Mesenchymal stem cell (in vitro differentiated cells and primary cell): ENCODE results near the gene ELFN1.

ENCODE experiments used
- DNase-seq: peaks from one replicate; pipeline ENCODE4 v3.0.0-alpha.2; 2013
- H2AFZ ChIP-seq: one replicate; pipeline ENCODE4 v1.6.1; 2013; ENCODE audit warnings: low read depth, mild to moderate bottlenecking, control low read depth, inconsistent platforms, low read length, moderate library complexity
- H2AK5ac ChIP-seq: 2 replicates; pipeline ENCODE4 v1.6.1; 2013; ENCODE audit warnings: low read length, moderate library complexity, mild to moderate bottlenecking, inconsistent platforms; ENCODE audit not compliant: severe bottlenecking
- H2BK120ac ChIP-seq: one replicate; pipeline ENCODE4 v1.6.1; 2013; ENCODE audit warnings: low read depth, mild to moderate bottlenecking, inconsistent platforms, low read length, moderate library complexity
- H2BK12ac ChIP-seq, 2 experiments: one replicate each; pipeline ENCODE4 v1.6.1; 2013; ENCODE audit warnings: inconsistent platforms in 2 of 2, low read length in 2 of 2, mild to moderate bottlenecking in 2 of 2, moderate library complexity in 2 of 2, control low read depth in 1 of 2
- H2BK15ac ChIP-seq: one replicate; pipeline ENCODE4 v1.6.1; 2013; ENCODE audit warnings: mild to moderate bottlenecking, low read depth, inconsistent platforms; ENCODE audit not compliant: poor library complexity, severe bottlenecking
- H2BK5ac ChIP-seq: 2 replicates; pipeline ENCODE4 v1.6.1; 2013; ENCODE audit warnings: low read depth, mild to moderate bottlenecking, low read length, control low read depth, inconsistent platforms; ENCODE audit not compliant: poor library complexity, severe bottlenecking
- H3K14ac ChIP-seq, 2 experiments: one replicate each; pipeline ENCODE4 v1.6.1; 2013; ENCODE audit warnings: inconsistent platforms in 2 of 2, low read length in 2 of 2, control low read depth in 1 of 2, mild to moderate bottlenecking in 1 of 2, moderate library complexity in 1 of 2
- H3K18ac ChIP-seq, 2 experiments: one replicate each; pipeline ENCODE4 v1.6.1; 2013; ENCODE audit warnings: inconsistent platforms in 2 of 2, low read length in 2 of 2, control low read depth in 1 of 2, low read depth in 1 of 2, mild to moderate bottlenecking in 1 of 2
- H3K23ac ChIP-seq, 2 experiments: one replicate each; pipeline ENCODE4 v1.6.1; 2013; ENCODE audit warnings: inconsistent platforms in 2 of 2, low read length in 2 of 2, mild to moderate bottlenecking in 2 of 2, moderate library complexity in 2 of 2, control low read depth in 1 of 2
- H3K27ac ChIP-seq: 2 replicates; pipeline ENCODE4 v1.5.1; 2013; ENCODE audit warnings: mild to moderate bottlenecking, moderate library complexity, low read length, control low read depth, inconsistent platforms; ENCODE audit not compliant: poor library complexity, severe bottlenecking
- H3K27me3 ChIP-seq, 2 experiments: 2 replicates each; pipeline versions ENCODE4 v1.6.1 to v1.7.0; 2013; ENCODE audit warnings: low read length in 2 of 2, mild to moderate bottlenecking in 2 of 2, moderate library complexity in 2 of 2, control low read depth in 1 of 2, inconsistent platforms in 1 of 2; ENCODE audit not compliant: control insufficient read depth in 1 of 2, insufficient read depth in 1 of 2
- H3K36me3 ChIP-seq, 2 experiments: 2 replicates each; pipeline versions ENCODE4 v1.6.1 to v1.7.0; 2013; ENCODE audit warnings: low read length in 2 of 2, control low read depth in 1 of 2, inconsistent platforms in 1 of 2, low read depth in 1 of 2, mild to moderate bottlenecking in 1 of 2; ENCODE audit not compliant: insufficient read depth in 2 of 2, control insufficient read depth in 1 of 2
- H3K4ac ChIP-seq, 2 experiments: one replicate each; pipeline ENCODE4 v1.6.1; 2013; ENCODE audit warnings: inconsistent platforms in 2 of 2, low read length in 2 of 2, mild to moderate bottlenecking in 2 of 2, moderate library complexity in 2 of 2, control low read depth in 1 of 2, low read depth in 1 of 2
- H3K4me1 ChIP-seq: 2 replicates; pipeline ENCODE4 v1.6.1; 2013; ENCODE audit warnings: low read depth, low read length, control low read depth; ENCODE audit not compliant: control insufficient read depth, insufficient read depth
- H3K4me2 ChIP-seq: 2 replicates; pipeline ENCODE4 v1.6.1; 2013; ENCODE audit warnings: low read length, mild to moderate bottlenecking, inconsistent platforms; ENCODE audit not compliant: poor library complexity, severe bottlenecking
- H3K4me3 ChIP-seq, 2 experiments: 2 replicates each; pipeline versions ENCODE4 v1.5.1 to v1.7.0; 2013; ENCODE audit warnings: low read length in 2 of 2, mild to moderate bottlenecking in 2 of 2, control low read depth in 1 of 2, low read depth in 1 of 2; ENCODE audit not compliant: insufficient read depth in 1 of 2
- H3K79me1 ChIP-seq: replicated peaks from 2 replicates; pipeline ENCODE4 v1.6.1; 2013; ENCODE audit warnings: mild to moderate bottlenecking, control low read depth, low read length, inconsistent platforms; ENCODE audit not compliant: poor library complexity, severe bottlenecking
- H3K9ac ChIP-seq: 2 replicates; pipeline ENCODE4 v1.7.0; 2013; ENCODE audit warnings: mild to moderate bottlenecking, low read length, moderate library complexity
- H3K9me3 ChIP-seq: 2 replicates; pipeline ENCODE4 v1.7.0; 2013; ENCODE audit warnings: mild to moderate bottlenecking, low read length; ENCODE audit not compliant: control insufficient read depth
- H4K8ac ChIP-seq: one replicate; pipeline ENCODE4 v1.6.1; 2013; ENCODE audit warnings: inconsistent platforms, mild to moderate bottlenecking, low read length, moderate library complexity
- H4K91ac ChIP-seq: one replicate; pipeline ENCODE4 v1.6.1; 2013; ENCODE audit warnings: mild to moderate bottlenecking, low read length, inconsistent platforms
- WGBS: methylation state at CpG from one replicate; pipeline ENCODE4 v1.1.7; 2013; ENCODE audit warnings: mixed read lengths; 5-methylcytosine and 5-hydroxymethylcytosine counted together

The ELFN1 gene

DNA sequence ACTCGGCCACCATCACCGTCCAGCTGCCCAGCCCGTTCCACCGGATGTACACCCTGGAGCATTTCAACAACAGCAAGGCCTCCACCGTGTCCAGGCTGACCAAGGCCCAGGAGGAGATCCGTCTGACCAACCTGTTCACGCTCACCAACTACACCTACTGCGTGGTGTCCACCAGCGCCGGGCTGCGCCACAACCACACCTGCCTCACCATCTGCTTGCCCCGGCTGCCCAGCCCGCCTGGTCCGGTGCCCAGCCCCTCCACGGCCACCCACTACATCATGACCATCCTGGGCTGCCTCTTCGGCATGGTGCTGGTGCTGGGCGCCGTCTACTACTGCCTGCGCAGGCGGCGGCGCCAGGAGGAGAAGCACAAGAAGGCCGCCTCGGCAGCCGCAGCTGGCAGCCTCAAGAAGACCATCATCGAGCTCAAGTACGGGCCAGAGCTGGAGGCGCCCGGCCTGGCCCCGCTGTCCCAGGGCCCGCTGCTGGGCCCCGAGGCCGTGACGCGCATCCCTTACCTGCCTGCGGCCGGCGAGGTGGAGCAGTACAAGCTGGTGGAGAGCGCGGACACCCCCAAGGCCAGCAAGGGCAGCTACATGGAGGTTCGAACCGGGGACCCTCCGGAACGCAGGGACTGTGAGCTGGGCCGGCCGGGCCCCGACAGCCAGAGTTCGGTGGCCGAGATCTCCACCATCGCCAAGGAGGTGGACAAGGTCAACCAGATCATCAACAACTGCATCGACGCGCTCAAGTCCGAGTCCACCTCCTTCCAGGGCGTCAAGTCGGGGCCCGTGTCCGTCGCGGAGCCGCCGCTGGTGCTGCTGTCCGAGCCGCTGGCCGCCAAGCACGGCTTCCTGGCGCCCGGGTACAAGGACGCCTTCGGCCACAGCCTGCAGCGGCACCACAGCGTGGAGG lies 75.8 kb downstream of the ELFN1 start:
- H4K91ac ChIP-seq: no peak overlapping the region

GRCh38 chr7:1746491-1746975 lies 76.5 kb downstream of the ELFN1 start:
- WGBS: 97% methylated on average over 55 of the region's 60 CpGs
- Histone ChIP-seq H4K91ac (no peak overlapping the region), H3K14ac (no peak overlapping the region), H2BK12ac (no peak overlapping the region), H3K4ac (no peak overlapping the region), H3K4me1 (peaks cover 2% of the 10 kb centered on the region), H2BK15ac (no peak overlapping the region), H2BK5ac (no peak overlapping the region), H3K23ac (no peak overlapping the region), H3K9ac (no peak overlapping the region), H3K9me3 (no peaks in the 10 kb centered on the region), H2AK5ac (no peak overlapping the region), H3K4me2 (no peak overlapping the region), H3K36me3 (no peaks in the 10 kb centered on the region), H4K8ac (no peak overlapping the region), H3K79me1 (no peaks in the 10 kb centered on the region), H3K27ac (no peak overlapping the region), H3K4me3 (no peak overlapping the region), H2AFZ (no peak overlapping the region), H3K27me3 (peaks cover 30 to 57% of the 10 kb centered on the region in 2 experiments), H3K18ac (no peak overlapping the region), H2BK120ac (no peak overlapping the region)
- DNase-seq: no peak

More for the DNA sequence above, 75.8 kb downstream of the ELFN1 start:
- Histone ChIP-seq H3K4me1 (peaks cover 2% of the 10 kb centered on the region), H3K79me1 (no peaks in the 10 kb centered on the region), H4K8ac (no peak overlapping the region), H2AFZ (no peak overlapping the region), H3K4me2 (no peak overlapping the region), H2BK12ac (no peak overlapping the region), H3K18ac (no peak overlapping the region), H3K23ac (no peak overlapping the region), H3K27me3 (peaks cover 24 to 56% of the 10 kb centered on the region in 2 experiments), H3K4me3 (no peak overlapping the region), H3K27ac (no peak overlapping the region), H3K9ac (no peak overlapping the region), H2BK15ac (no peak overlapping the region), H2BK120ac (no peak overlapping the region), H3K4ac (no peak overlapping the region), H3K14ac (no peak overlapping the region), H2AK5ac (no peak overlapping the region), H2BK5ac (no peak overlapping the region), H3K9me3 (no peaks in the 10 kb centered on the region), H3K36me3 (no peaks in the 10 kb centered on the region)
- DNase-seq: no peak
- 96% methylated on average over 71 of the region's 72 CpGs for WGBS

- Histone ChIP-seq H2BK15ac (no peak overlapping the region), H4K8ac (no peak overlapping the region)
- no peak for DNase-seq
Measured at GRCh38 chr7:1747004-1747801, 77.1 kb downstream of the ELFN1 start.

More at GRCh38 chr7:1747004-1747801, 77.1 kb downstream of the ELFN1 start:
- H2BK120ac ChIP-seq: no peak overlapping the region
- H3K18ac ChIP-seq: no peak overlapping the region
- H3K36me3 ChIP-seq: no peaks in the 10 kb centered on the region
- no peak overlapping the region for H3K23ac ChIP-seq
- no peak overlapping the region for H3K14ac ChIP-seq
- no peak overlapping the region for H3K4me3 ChIP-seq
- peaks cover 2% of the 10 kb centered on the region for H3K4me1 ChIP-seq
- H3K79me1 ChIP-seq: no peaks in the 10 kb centered on the region
- H3K4me2 ChIP-seq: no peak overlapping the region
- H2AFZ ChIP-seq: no peak overlapping the region
- WGBS: 92% methylated on average over 22 of the region's 38 CpGs
- H3K27ac ChIP-seq: no peak overlapping the region
- H3K4ac ChIP-seq: no peak overlapping the region
- H4K91ac ChIP-seq: no peak overlapping the region
- no peaks in the 10 kb centered on the region for H3K9me3 ChIP-seq
- H2BK5ac ChIP-seq: no peak overlapping the region
- H2AK5ac ChIP-seq: no peak overlapping the region
- no peak overlapping the region for H3K9ac ChIP-seq
- H3K27me3 ChIP-seq: peaks cover 30 to 50% of the 10 kb centered on the region in 2 experiments
- H2BK12ac ChIP-seq: no peak overlapping the region
